ENCODE measurements around the gene HDAC4.

HDAC4 gene

GRCh38 chr2:239184968-239185903 is 215.6 kb downstream of the HDAC4 start:
- Histone ChIP-seq H3K27ac (no peak overlapping the region), H3K9me3 (no peaks in the 10 kb centered on the region), H3K4me1 (ENCODE audit: control insufficient read depth in 1 of 2, insufficient read depth in 1 of 2, low read depth in 1 of 2, low read length in 1 of 2) (no peaks in the 10 kb centered on the region), H3K36me3 (peaks cover 92% of the 10 kb centered on the region), H3K4me3 (ENCODE audit: low read depth in 1 of 2, low read length in 1 of 2) (no peak overlapping the region), H3K27me3 (no peaks in the 10 kb centered on the region)
- TF ChIP-seq CTCF (IDR thresholded peaks at IDR 0.05), result no peak

- TF ChIP-seq CTCF (IDR thresholded peaks at IDR 0.05), result no peak
- no peaks in the 10 kb centered on the region for H3K4me1 ChIP-seq (ENCODE audit: control insufficient read depth in 1 of 2, insufficient read depth in 1 of 2, low read depth in 1 of 2, low read length in 1 of 2)
- H3K36me3 ChIP-seq, result peaks cover 92% of the 10 kb centered on the region
- no peaks in the 10 kb centered on the region for H3K9me3 ChIP-seq
- H3K27ac ChIP-seq, result no peak overlapping the region
- no peaks in the 10 kb centered on the region for H3K27me3 ChIP-seq
- no peak overlapping the region for H3K4me3 ChIP-seq (ENCODE audit: low read depth in 1 of 2, low read length in 1 of 2)
Measured at GRCh38 chr2:239184179-239184578, 216.6 kb downstream of the HDAC4 start.

GRCh38 chr2:239182981-239183791 is 217.6 kb downstream of the HDAC4 start:
- Histone ChIP-seq H3K4me1 (ENCODE audit: control insufficient read depth in 1 of 2, insufficient read depth in 1 of 2, low read depth in 1 of 2, low read length in 1 of 2) (no peaks in the 10 kb centered on the region), H3K9me3 (no peaks in the 10 kb centered on the region), H3K27ac (no peak overlapping the region), H3K4me3 (ENCODE audit: low read depth in 1 of 2, low read length in 1 of 2) (no peak overlapping the region), H3K36me3 (peaks cover 92% of the 10 kb centered on the region), H3K27me3 (no peaks in the 10 kb centered on the region)
- no peak for TF ChIP-seq CTCF (IDR thresholded peaks at IDR 0.05)

- Histone ChIP-seq H3K27me3 (no peaks in the 10 kb centered on the region), H3K9me3 (no peaks in the 10 kb centered on the region), H3K4me3 (ENCODE audit: low read depth in 1 of 2, low read length in 1 of 2) (no peak overlapping the region), H3K4me1 (ENCODE audit: control insufficient read depth in 1 of 2, insufficient read depth in 1 of 2, low read depth in 1 of 2, low read length in 1 of 2) (no peaks in the 10 kb centered on the region), H3K36me3 (peaks cover 90% of the 10 kb centered on the region), H3K27ac (no peak overlapping the region)
- no peak for TF ChIP-seq CTCF (IDR thresholded peaks at IDR 0.05)
Measured at GRCh38 chr2:239181903-239182581, 218.8 kb downstream of the HDAC4 start.

- H3K9me3 ChIP-seq, result no peaks in the 10 kb centered on the region
- H3K27ac ChIP-seq, result no peak overlapping the region
- no peak for TF ChIP-seq CTCF (IDR thresholded peaks at IDR 0.05)
- no peaks in the 10 kb centered on the region for H3K27me3 ChIP-seq
- H3K4me1 ChIP-seq (ENCODE audit: control insufficient read depth in 1 of 2, insufficient read depth in 1 of 2, low read depth in 1 of 2, low read length in 1 of 2), result no peaks in the 10 kb centered on the region
- no peak overlapping the region for H3K4me3 ChIP-seq (ENCODE audit: low read depth in 1 of 2, low read length in 1 of 2)
- H3K36me3 ChIP-seq, result peaks cover 88% of the 10 kb centered on the region
Measured at GRCh38 chr2:239181074-239181902, 219.5 kb downstream of the HDAC4 start.
